Tibial artery (tissue), 4 donors: ENCODE measurements around the gene PCSK1.

Experiments used
- DNase-seq, 2 donors: peaks; one replicate each; pipeline ENCODE4 v3.0.0-alpha.2; 2019
- H3K27ac ChIP-seq, 2 donors: fragments of 200-600 bp; sonication (generic) in 1 of 2; 1 replicate in 1 of 2; 2 replicates in 1 of 2; pipeline ENCODE4 v1.5.1; 2018 to 2019; ENCODE audit warnings: mild to moderate bottlenecking in 1 of 2
- H3K27me3 ChIP-seq, 2 donors: fragments of 200-600 bp; sonication (generic) in 1 of 2; one replicate each; pipeline versions ENCODE4 v1.5.1 to v1.6.0; 2016 to 2019
- H3K36me3 ChIP-seq, 3 donors: fragments of 200-600 bp; sonication (generic) in 2 of 3; one replicate each; pipeline ENCODE4 v1.5.1; 2016 to 2019; ENCODE audit warnings: mild to moderate bottlenecking in 2 of 3
- H3K4me1 ChIP-seq, 4 donors: fragments of 200-600 bp; sonication (generic) in 2 of 4; 1 replicate in 3 of 4; 2 replicates in 1 of 4; pipeline ENCODE4 v1.5.1; 2016 to 2019
- H3K4me3 ChIP-seq, 2 donors: fragments of 200-600 bp; sonication (generic) in 1 of 2; 1 replicate in 1 of 2; 2 replicates in 1 of 2; pipeline ENCODE4 v1.5.1; 2018 to 2019; ENCODE audit warnings: mild to moderate bottlenecking in 2 of 2
- H3K9me3 ChIP-seq, 3 donors: fragments of 200-600 bp; sonication (generic) in 1 of 3; one replicate each; pipeline ENCODE4 v1.5.1; 2016 to 2019
- intact Hi-C: fragments of 100-400 bp; cut with DNase I; formaldehyde crosslinking; loops from one replicate; pipeline ENCODE4 v1.15.0; 2023; ENCODE audit warnings: low total_unique reads
- TF ChIP-seq, protein P1 (sequence below), 2 experiments: fragments of 200-600 bp in 1 of 2; fragments of 450-650 bp in 1 of 2; IDR thresholded peaks; one replicate each; pipeline ENCODE4 v1.5.1; 2017 to 2019; ENCODE audit warnings: antibody characterized with exemption in 2 of 2, mild to moderate bottlenecking in 1 of 2, moderate library complexity in 1 of 2

Gene PCSK1

DNA sequence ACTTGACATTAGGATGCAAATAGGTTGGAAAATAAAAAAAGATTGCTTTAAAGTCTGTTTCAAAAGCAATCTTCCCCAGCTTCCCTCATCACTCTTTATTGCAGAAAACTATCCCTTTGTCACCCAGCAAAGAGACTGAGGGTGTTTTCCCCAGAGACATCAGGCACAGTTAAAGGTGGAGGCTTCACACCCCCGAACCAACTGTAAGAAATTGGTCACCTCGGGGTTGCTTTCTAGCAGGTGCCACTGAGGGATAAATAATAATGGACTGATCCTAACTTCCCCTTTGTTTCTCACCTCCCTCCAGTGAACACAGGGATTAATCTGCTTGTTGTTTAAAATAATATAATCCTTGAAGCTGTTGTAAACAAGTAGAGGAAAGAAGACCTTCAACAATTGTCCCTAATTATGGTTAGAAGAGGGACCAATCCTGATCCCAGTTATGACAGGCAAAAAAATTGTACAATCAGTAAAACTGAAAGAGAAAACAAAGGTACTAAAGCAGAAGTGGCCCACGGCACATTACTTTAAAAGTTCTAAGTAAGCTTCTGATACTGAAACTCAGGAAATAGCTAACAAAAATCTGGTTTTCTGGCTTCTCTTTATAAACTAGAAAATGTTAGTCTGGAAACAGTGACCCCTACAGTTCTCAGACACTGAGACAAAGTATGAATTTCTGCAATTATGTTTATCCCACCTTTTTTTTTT, 6.6 kb upstream of the PCSK1 start:
- Histone ChIP-seq H3K4me1 (no peaks in the 10 kb centered on the region), H3K4me3 (no peak overlapping the region), H3K27me3 (no peaks in the 10 kb centered on the region), H3K9me3 (no peaks in the 10 kb centered on the region), H3K36me3 (no peaks in the 10 kb centered on the region), H3K27ac (no peak overlapping the region)
- no peak for DNase-seq
- TF ChIP-seq, protein P1, sequence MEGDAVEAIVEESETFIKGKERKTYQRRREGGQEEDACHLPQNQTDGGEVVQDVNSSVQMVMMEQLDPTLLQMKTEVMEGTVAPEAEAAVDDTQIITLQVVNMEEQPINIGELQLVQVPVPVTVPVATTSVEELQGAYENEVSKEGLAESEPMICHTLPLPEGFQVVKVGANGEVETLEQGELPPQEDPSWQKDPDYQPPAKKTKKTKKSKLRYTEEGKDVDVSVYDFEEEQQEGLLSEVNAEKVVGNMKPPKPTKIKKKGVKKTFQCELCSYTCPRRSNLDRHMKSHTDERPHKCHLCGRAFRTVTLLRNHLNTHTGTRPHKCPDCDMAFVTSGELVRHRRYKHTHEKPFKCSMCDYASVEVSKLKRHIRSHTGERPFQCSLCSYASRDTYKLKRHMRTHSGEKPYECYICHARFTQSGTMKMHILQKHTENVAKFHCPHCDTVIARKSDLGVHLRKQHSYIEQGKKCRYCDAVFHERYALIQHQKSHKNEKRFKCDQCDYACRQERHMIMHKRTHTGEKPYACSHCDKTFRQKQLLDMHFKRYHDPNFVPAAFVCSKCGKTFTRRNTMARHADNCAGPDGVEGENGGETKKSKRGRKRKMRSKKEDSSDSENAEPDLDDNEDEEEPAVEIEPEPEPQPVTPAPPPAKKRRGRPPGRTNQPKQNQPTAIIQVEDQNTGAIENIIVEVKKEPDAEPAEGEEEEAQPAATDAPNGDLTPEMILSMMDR (IDR thresholded peaks at IDR 0.05): no peak
- intact Hi-C loops: no loop called here

DNA sequence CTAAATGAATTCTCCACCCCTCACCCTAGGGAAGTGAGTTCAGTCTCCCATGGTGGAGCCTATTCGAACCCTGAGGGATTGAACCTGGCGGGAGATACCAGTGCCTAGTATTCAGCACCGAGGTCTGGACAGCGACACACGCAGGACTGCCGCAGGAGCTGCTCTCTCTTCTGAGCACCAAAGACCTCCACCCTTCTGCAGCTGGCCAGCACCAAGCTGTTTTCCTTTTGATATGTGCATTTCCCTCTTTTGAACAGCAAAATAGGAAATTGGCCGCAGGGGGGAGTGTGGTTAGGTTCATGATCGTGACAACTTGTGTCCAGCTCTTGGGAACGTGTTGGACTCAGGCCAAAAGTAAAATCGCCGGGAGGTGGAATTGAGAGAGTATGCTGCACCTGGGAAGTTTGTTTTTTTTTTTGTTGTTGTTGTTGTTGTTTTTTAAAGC, 1.2 kb upstream of the PCSK1 start:
- Histone ChIP-seq H3K27me3 (peaks cover 0 to 32% of the 10 kb centered on the region in 2 donors), H3K4me1 (peaks cover 0 to 37% (median 23%) of the 10 kb centered on the region in 4 donors), H3K4me3 (no peak overlapping the region), H3K36me3 (no peaks in the 10 kb centered on the region), H3K27ac (no peak overlapping the region), H3K9me3 (no peaks in the 10 kb centered on the region)
- peak; percentile 55 to 72 for DNase-seq
- TF ChIP-seq, protein P1 (IDR thresholded peaks at IDR 0.05): no peak
- intact Hi-C loops: no loop called here

DNA sequence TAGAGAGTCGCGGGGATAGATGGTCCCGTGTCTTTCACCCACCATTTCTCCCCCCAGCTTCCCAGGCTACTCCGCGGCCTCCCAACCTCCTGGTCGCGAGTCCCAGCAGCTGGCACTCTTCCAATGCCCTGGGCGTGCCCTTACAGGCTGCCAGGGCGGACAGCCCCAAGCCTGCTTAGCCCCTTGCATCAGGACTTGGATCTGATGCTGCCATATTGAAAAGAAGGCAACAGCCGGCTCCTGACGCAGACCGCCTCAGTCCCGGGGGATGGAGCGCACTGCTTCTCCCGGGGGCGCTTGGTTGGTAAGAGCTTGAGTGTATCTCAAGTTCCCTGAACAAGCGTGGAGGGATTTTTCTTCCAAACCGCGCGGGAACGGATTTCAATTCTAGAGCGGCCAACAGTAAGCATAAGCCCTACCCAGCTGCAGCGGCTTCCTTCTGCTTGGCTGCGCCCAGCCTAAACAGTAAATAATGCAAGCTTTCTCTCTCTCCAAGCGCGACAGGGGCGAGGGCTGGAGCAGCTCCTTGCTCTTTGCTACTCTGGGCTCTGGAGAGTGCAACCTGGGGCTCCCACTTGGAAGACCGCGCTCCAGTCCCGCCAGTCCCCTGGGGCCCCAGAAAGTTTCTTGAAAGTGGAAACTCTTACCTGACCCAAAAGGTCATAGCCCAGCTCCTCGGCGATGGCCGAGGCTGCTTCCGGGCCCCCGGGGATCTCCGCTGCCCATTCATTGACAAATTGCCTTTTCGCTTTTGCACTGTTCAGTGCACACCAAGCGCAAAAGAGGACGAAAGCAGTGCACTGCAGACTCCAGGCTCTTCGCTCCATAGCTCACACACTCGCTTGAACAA, 607 bp downstream of the PCSK1 start:
- H3K27ac ChIP-seq: no peak overlapping the region
- H3K4me1 ChIP-seq: peaks cover 0 to 37% (median 23%) of the 10 kb centered on the region in 4 donors
- peaks cover 0 to 32% of the 10 kb centered on the region in 2 donors for H3K27me3 ChIP-seq
- peak in 1 of 2 donors; percentile 62 for DNase-seq
- no peaks in the 10 kb centered on the region for H3K9me3 ChIP-seq
- H3K36me3 ChIP-seq: no peaks in the 10 kb centered on the region
- H3K4me3 ChIP-seq: peak overlapping the region; percentile 6 to 28
- TF ChIP-seq, protein P1 (IDR thresholded peaks at IDR 0.05): no peak
- intact Hi-C loops: no loop called here

DNA sequence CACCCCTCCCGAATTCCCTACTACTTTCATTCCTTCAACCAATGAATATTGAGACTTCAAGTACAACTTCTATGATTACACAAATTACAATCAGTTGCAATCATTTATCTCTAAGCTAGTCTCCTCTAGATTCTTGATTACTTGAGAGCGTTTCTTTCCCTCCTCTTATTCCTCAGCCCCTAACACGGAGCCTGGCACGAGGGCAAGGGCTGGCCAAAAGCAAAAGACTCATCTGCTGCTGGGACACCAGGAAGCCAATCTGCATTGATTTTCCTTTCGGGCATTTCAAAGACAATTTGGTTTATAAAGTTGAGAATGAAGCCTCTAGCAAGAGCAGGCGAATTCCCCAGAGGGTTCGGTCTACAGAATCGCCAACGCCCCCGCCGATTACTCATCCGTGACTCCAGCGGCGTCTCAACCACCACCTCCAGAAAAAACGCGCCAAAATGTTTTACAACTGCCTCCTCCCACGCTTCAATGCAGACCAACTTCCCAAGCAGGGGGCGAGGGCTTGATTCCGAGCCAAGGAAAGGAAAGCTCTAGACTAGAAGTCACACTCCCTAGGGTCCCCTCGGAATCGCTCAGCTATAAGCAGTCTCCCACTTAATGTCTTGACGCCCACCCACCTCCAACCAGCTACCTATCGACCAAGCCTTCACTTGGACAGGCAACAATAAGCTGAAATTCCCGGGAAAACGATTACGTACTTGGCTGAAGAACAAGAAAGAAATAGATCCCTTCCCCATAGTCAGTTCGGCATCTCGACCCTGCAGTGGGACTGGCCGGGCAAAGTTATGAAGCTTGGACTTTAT, 1.5 kb downstream of the PCSK1 start:
- no peaks in the 10 kb centered on the region for H3K9me3 ChIP-seq
- no peaks in the 10 kb centered on the region for H3K36me3 ChIP-seq
- TF ChIP-seq, protein P1 (IDR thresholded peaks at IDR 0.05): no peak
- intact Hi-C loops: no loop called here
- peak in 1 of 2 donors; percentile 21 for DNase-seq
- H3K27ac ChIP-seq: no peak overlapping the region
- peaks cover 0 to 32% of the 10 kb centered on the region in 2 donors for H3K27me3 ChIP-seq
- H3K4me3 ChIP-seq: peak overlapping the region; percentile 6 to 28
- H3K4me1 ChIP-seq: peaks cover 0 to 37% (median 23%) of the 10 kb centered on the region in 4 donors

DNA sequence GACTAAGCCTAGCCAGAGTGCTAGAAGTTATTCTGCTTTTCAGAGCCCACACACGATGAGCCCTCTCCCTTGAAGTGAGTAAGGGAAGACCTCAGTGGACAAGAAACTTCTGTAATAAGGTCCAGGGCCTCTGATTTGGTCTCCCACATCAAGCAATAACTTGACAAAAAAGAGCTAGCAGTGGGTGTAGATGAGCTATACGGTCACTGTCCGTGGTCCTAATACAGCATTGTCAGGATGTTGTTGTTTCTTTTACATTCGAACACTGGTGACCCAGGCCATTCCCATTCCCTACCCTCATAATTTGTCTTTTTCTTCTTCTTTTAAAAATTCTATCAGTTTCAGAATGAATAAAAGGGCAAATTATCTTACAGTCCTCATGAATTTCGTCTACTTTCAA, 5.2 kb downstream of the PCSK1 start:
- Histone ChIP-seq H3K9me3 (no peaks in the 10 kb centered on the region), H3K27ac (no peak overlapping the region), H3K4me3 (no peak overlapping the region), H3K27me3 (peaks cover 0 to 22% of the 10 kb centered on the region in 2 donors), H3K36me3 (no peaks in the 10 kb centered on the region), H3K4me1 (peaks cover 0 to 19% (median 15%) of the 10 kb centered on the region in 4 donors)
- TF ChIP-seq, protein P1 (IDR thresholded peaks at IDR 0.05): no peak
- no peak for DNase-seq
- intact Hi-C loops: no loop called here
